ENCODE results near the gene YY1. TPM values are rescaled to one million over a fixed set of nuclear protein-coding genes. Genes with fewer than 3 reads are reported as not detected.
"Not testable (repeated sequence)": the region's sequence is repeated elsewhere in the genome, so short reads cannot be mapped to it uniquely, and the experiment has no call there.

The YY1 gene
- total RNA-seq, 1 donor from 2014 or later = 39.7 TPM

DNA sequence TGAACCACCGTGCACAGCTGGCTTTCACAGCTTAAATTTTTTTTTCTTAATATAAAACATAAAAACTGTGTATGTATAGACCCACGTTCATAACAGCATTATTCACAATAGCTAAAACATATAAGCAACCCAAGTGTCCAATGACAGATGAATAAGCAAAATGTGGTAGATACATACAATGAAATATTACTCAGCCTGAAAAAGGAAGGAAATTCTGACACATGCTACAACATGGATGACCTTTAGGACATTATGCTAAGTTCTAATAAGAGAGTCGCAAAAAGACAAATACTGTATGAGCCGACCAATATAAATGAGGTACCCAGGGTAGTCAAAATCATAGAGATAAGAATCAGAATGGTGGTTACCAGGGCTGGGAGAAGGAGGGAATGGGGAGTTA, 13.8 kb upstream of the YY1 start:
- Histone ChIP-seq H3K36me3 (ENCODE audit: control insufficient read depth in 3 of 3, insufficient read depth in 3 of 3, low read length in 3 of 3) (peaks cover 0 to 2% (median 0%) of the 10 kb centered on the region in 3 donors), H3K27ac (ENCODE audit: low read depth, low read length) (no peak overlapping the region), H3K9me3 (ENCODE audit: control insufficient read depth in 3 of 3, low read length in 3 of 3) (no peaks in the 10 kb centered on the region), H3K4me1 (ENCODE audit: control insufficient read depth in 3 of 3, insufficient read depth in 3 of 3, low read length in 3 of 3) (peaks cover 10 to 25% (median 12%) of the 10 kb centered on the region in 3 donors), H3K27me3 (ENCODE audit: control insufficient read depth in 3 of 3, insufficient read depth in 3 of 3, low read length in 3 of 3) (no peaks in the 10 kb centered on the region), H3K9ac (ENCODE audit: low read depth in 1 of 3, low read length in 3 of 3) (no peak overlapping the region), H3K4me3 (ENCODE audit: low read length in 3 of 3) (no peak overlapping the region)

DNA sequence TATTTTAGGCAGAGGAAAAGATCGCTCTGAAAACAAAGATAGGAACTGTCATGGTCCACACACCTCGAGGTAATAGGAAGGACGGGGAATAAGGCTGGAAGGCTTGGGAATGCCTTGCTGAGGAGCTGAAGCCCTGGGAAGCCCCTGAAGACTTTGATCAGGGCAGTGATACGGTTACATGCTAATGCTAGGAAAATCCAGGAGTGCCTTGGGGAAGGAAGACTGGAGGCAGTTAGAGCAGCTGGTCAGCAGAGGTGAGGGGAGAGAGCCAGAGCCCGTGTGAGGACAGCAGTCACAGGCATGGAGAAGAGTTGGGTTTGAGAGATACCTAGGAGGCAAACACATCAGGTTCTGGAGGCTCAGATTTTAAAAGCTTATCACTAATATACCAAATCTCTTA, 8.6 kb upstream of the YY1 start:
- Histone ChIP-seq H3K4me3 (ENCODE audit: low read length in 3 of 3) (no peak overlapping the region), H3K27me3 (ENCODE audit: control insufficient read depth in 3 of 3, insufficient read depth in 3 of 3, low read length in 3 of 3) (no peaks in the 10 kb centered on the region), H3K9ac (ENCODE audit: low read depth in 1 of 3, low read length in 3 of 3) (no peak overlapping the region), H3K36me3 (ENCODE audit: control insufficient read depth in 3 of 3, insufficient read depth in 3 of 3, low read length in 3 of 3) (peaks cover 0 to 2% (median 0%) of the 10 kb centered on the region in 3 donors), H3K9me3 (ENCODE audit: control insufficient read depth in 3 of 3, low read length in 3 of 3) (no peaks in the 10 kb centered on the region), H3K4me1 (ENCODE audit: control insufficient read depth in 3 of 3, insufficient read depth in 3 of 3, low read length in 3 of 3) (peaks cover 0 to 4% (median 3%) of the 10 kb centered on the region in 3 donors), H3K27ac (ENCODE audit: low read depth, low read length) (no peak overlapping the region)

DNA sequence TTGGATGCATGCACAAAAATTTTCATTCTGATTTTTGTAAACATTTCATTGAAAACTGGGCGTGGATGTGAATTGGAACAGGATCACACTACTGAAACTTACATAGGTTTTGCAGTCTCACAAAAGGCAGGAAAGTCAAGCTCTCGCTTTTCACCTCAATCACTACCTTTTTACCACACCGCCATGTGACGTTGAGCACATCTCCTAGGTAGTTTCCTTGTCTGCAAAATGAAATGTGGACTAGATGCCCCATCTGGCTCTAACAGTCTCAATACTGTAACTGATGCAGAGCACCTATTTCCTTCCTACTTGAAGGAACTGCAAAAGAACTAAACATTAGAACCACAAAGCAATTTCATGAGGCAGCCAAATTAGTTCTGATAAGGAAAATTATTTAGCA, 4.4 kb upstream of the YY1 start:
- Histone ChIP-seq H3K9ac (ENCODE audit: low read depth in 1 of 3, low read length in 3 of 3) (no peak overlapping the region), H3K4me1 (ENCODE audit: control insufficient read depth in 3 of 3, insufficient read depth in 3 of 3, low read length in 3 of 3) (peaks cover 8 to 15% (median 10%) of the 10 kb centered on the region in 3 donors)

DNA sequence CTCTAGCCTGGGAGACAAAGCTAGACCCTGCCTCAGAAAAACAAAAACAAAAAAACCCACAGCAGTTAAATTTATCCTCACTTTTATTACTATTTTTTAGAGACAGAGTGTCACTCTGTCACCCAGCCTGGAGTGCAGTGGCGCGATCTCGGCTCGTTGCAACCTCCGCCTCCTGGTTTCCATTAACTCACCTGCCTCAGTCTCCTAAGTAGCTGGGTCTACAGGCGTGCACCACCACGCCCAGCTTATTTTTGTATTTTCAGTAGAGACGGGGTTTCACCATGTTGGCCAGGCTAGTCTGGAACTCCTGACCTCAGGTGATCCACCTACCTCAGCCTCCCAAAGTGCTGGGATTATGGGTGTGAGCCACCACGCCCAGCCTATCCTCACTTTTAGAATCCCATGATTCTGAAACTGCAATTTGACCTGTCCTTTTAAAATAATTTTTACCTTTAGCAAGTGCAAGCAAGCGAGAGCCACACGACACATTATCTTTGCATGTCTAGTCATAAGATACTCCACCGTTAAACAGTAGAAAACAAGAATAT, 2.6 kb upstream of the YY1 start:
- H3K9me3 ChIP-seq (ENCODE audit: control insufficient read depth in 3 of 3, low read length in 3 of 3); H3K27me3 ChIP-seq (ENCODE audit: control insufficient read depth in 3 of 3, insufficient read depth in 3 of 3, low read length in 3 of 3); H3K36me3 ChIP-seq (ENCODE audit: control insufficient read depth in 3 of 3, insufficient read depth in 3 of 3, low read length in 3 of 3); H3K4me3 ChIP-seq (ENCODE audit: low read length in 3 of 3); H3K27ac ChIP-seq (ENCODE audit: low read depth, low read length); H3K9ac ChIP-seq (ENCODE audit: low read depth in 1 of 3, low read length in 3 of 3): not testable (repeated sequence)
- H3K4me1 ChIP-seq (ENCODE audit: control insufficient read depth in 3 of 3, insufficient read depth in 3 of 3, low read length in 3 of 3) = peaks cover 10 to 20% (median 14%) of the 10 kb centered on the region in 3 donors

More for the DNA sequence above, 4.4 kb upstream of the YY1 start:
- Histone ChIP-seq H3K27me3 (ENCODE audit: control insufficient read depth in 3 of 3, insufficient read depth in 3 of 3, low read length in 3 of 3) (no peaks in the 10 kb centered on the region), H3K36me3 (ENCODE audit: control insufficient read depth in 3 of 3, insufficient read depth in 3 of 3, low read length in 3 of 3) (peaks cover 0 to 2% (median 0%) of the 10 kb centered on the region in 3 donors), H3K27ac (ENCODE audit: low read depth, low read length) (no peak overlapping the region), H3K4me3 (ENCODE audit: low read length in 3 of 3) (no peak overlapping the region), H3K9me3 (ENCODE audit: control insufficient read depth in 3 of 3, low read length in 3 of 3) (no peaks in the 10 kb centered on the region)

DNA sequence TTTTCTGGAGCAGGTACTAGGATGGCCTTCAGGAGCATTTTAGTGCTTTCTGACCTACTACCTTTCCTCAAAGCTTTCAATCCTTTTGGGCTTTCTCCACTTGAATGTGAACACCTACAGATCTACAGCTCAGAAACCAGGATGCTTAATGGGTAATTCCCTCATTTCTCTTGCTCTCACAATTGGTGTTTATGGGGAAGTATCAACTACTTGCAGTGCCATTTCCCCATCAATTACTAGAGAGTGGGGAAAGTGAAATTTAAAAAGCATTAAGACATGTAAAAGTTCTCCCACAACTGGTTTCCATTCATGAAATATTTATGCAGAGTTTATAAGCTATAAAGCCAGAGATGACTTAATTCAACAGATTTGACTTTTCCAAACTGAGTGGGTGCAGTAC, 2.1 kb upstream of the YY1 start:
- peaks cover 14 to 22% (median 20%) of the 10 kb centered on the region in 3 donors for H3K4me1 ChIP-seq (ENCODE audit: control insufficient read depth in 3 of 3, insufficient read depth in 3 of 3, low read length in 3 of 3)
- no peak overlapping the region for H3K27ac ChIP-seq (ENCODE audit: low read depth, low read length)
- no peaks in the 10 kb centered on the region for H3K9me3 ChIP-seq (ENCODE audit: control insufficient read depth in 3 of 3, low read length in 3 of 3)
- H3K9ac ChIP-seq (ENCODE audit: low read depth in 1 of 3, low read length in 3 of 3) = peak overlapping the region in 2 of 3 donors; percentile 95 to 97
- H3K27me3 ChIP-seq (ENCODE audit: control insufficient read depth in 3 of 3, insufficient read depth in 3 of 3, low read length in 3 of 3) = no peaks in the 10 kb centered on the region
- H3K4me3 ChIP-seq (ENCODE audit: low read length in 3 of 3) = peak overlapping the region in 2 of 3 donors; percentile 73 to 92
- H3K36me3 ChIP-seq (ENCODE audit: control insufficient read depth in 3 of 3, insufficient read depth in 3 of 3, low read length in 3 of 3) = no peaks in the 10 kb centered on the region

DNA sequence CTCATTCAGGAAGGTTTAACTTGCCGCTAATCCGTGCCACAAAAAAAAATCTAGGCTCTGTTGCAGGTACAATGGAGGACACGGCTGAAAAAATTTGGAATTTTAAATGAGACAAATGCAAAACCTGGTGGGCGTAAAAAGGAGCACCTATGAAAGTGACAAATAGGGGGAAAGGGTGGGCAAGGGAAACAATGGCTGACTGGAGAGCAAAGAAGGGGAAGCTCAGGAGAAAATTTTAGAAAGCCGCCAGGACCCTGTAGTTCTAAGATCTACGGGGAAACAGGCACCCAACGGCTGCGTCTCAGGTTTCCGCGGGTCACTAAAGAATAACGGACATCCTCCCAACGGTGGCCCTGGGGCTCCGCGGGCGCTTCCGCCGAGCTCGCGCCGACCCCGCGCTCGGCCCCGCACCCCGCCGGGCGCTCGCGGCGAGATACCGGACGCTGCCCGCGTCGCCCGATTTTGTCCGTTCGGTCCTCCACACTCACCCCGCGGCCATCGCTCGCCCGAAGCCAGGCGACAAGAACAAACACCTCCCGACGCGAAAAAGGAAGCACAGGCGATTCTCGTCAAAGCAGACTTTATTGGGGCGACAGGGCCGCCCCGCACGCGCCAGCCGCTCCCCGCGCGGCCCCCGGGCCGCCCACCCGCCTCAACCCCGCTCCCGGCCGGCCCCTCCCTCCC, 1.1 kb upstream of the YY1 start:
- H3K27me3 ChIP-seq (ENCODE audit: control insufficient read depth in 3 of 3, insufficient read depth in 3 of 3, low read length in 3 of 3) = no peaks in the 10 kb centered on the region
- peaks cover 17 to 27% (median 27%) of the 10 kb centered on the region in 3 donors for H3K4me1 ChIP-seq (ENCODE audit: control insufficient read depth in 3 of 3, insufficient read depth in 3 of 3, low read length in 3 of 3)
- peak overlapping the region; percentile 98 for H3K27ac ChIP-seq (ENCODE audit: low read depth, low read length)
- H3K4me3 ChIP-seq (ENCODE audit: low read length in 3 of 3) = peak overlapping the region; percentile 73 to 92 (median 86)
- H3K36me3 ChIP-seq (ENCODE audit: control insufficient read depth in 3 of 3, insufficient read depth in 3 of 3, low read length in 3 of 3) = no peaks in the 10 kb centered on the region
- H3K9me3 ChIP-seq (ENCODE audit: control insufficient read depth in 3 of 3, low read length in 3 of 3) = no peaks in the 10 kb centered on the region
- H3K9ac ChIP-seq (ENCODE audit: low read depth in 1 of 3, low read length in 3 of 3) = peak overlapping the region; percentile 95 to 97 (median 96)

DNA sequence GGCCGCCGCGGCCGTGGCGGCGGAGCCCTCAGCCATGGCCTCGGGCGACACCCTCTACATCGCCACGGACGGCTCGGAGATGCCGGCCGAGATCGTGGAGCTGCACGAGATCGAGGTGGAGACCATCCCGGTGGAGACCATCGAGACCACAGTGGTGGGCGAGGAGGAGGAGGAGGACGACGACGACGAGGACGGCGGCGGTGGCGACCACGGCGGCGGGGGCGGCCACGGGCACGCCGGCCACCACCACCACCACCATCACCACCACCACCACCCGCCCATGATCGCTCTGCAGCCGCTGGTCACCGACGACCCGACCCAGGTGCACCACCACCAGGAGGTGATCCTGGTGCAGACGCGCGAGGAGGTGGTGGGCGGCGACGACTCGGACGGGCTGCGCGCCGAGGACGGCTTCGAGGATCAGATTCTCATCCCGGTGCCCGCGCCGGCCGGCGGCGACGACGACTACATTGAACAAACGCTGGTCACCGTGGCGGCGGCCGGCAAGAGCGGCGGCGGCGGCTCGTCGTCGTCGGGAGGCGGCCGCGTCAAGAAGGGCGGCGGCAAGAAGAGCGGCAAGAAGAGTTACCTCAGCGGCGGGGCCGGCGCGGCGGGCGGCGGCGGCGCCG, 381 bp downstream of the YY1 start:
- H3K4me1 ChIP-seq (ENCODE audit: control insufficient read depth in 3 of 3, insufficient read depth in 3 of 3, low read length in 3 of 3) = peaks cover 19 to 30% (median 27%) of the 10 kb centered on the region in 3 donors

DNA sequence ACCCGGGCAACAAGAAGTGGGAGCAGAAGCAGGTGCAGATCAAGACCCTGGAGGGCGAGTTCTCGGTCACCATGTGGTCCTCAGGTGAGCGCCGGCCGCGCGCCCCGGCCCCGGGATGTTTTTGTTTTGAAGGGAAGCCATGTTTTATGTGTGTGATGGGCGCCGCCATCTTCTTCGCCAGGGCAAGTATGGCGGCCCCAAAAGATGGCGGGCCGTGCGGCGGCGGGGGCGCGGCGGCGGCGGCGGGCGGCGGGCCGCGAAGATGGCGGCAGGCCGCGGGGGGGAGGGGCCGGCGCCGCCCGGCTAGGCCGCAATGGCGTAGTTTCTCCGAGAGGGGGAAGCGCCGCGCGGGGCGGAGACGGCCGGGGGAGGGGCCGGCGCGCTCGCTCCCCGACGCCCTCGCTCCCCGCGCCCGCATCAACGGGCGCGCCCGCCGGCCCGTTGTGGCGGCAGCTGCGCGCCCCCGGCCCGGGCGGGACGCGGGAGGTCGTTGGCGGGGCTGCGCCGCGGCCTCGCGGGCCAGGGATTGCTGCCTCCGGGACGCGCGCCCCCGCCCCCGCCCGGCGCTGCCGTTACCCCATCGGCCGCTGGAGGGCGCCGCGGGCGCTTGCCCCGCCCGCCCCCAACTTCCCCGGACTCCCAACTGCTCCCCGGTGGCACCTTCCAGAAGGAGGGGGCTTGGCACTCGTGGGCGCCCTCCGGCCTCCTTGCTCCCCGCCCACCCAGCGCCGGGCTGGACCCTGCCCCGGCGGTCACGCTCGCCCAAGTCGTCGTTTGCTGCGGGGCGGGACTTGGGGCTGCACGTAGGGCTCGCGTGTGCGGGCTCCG, 1.1 kb downstream of the YY1 start:
- peak overlapping the region; percentile 80 to 96 (median 93) for H3K4me3 ChIP-seq (ENCODE audit: low read length in 3 of 3)
- H3K27ac ChIP-seq (ENCODE audit: low read depth, low read length) = peak overlapping the region; percentile 98
- no peaks in the 10 kb centered on the region for H3K36me3 ChIP-seq (ENCODE audit: control insufficient read depth in 3 of 3, insufficient read depth in 3 of 3, low read length in 3 of 3)
- H3K9me3 ChIP-seq (ENCODE audit: control insufficient read depth in 3 of 3, low read length in 3 of 3) = no peaks in the 10 kb centered on the region
- peak overlapping the region; percentile 88 to 95 (median 90) for H3K9ac ChIP-seq (ENCODE audit: low read depth in 1 of 3, low read length in 3 of 3)
- no peaks in the 10 kb centered on the region for H3K27me3 ChIP-seq (ENCODE audit: control insufficient read depth in 3 of 3, insufficient read depth in 3 of 3, low read length in 3 of 3)
- peaks cover 19 to 29% (median 27%) of the 10 kb centered on the region in 3 donors for H3K4me1 ChIP-seq (ENCODE audit: control insufficient read depth in 3 of 3, insufficient read depth in 3 of 3, low read length in 3 of 3)

More for the DNA sequence above, 381 bp downstream of the YY1 start:
- Histone ChIP-seq H3K9ac (ENCODE audit: low read depth in 1 of 3, low read length in 3 of 3) (peak overlapping the region; percentile 77 to 95 (median 89)), H3K27me3 (ENCODE audit: control insufficient read depth in 3 of 3, insufficient read depth in 3 of 3, low read length in 3 of 3) (no peaks in the 10 kb centered on the region), H3K4me3 (ENCODE audit: low read length in 3 of 3) (peak overlapping the region; percentile 79 to 96 (median 93)), H3K27ac (ENCODE audit: low read depth, low read length) (peak overlapping the region; percentile 98), H3K36me3 (ENCODE audit: control insufficient read depth in 3 of 3, insufficient read depth in 3 of 3, low read length in 3 of 3) (no peaks in the 10 kb centered on the region), H3K9me3 (ENCODE audit: control insufficient read depth in 3 of 3, low read length in 3 of 3) (no peaks in the 10 kb centered on the region)

DNA sequence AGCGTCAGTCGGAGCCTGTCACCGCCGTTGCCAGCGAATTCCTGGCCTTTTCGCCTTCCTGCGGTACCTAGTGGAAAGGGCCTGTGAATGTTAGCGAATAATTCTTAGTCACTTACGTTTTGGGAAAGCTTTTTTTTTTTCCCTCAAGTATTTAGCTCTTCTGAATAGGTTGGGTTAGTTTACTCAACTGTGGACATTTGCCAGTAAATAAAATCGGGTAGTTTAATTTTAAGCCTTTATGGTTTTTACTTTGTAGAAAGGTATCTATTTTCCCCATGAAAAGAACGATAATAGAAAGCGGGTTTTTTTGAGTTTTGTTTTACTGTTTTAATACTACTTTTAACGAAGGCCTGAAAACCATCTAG, 1.7 kb downstream of the YY1 start:
- Histone ChIP-seq H3K27me3 (ENCODE audit: control insufficient read depth in 3 of 3, insufficient read depth in 3 of 3, low read length in 3 of 3) (no peaks in the 10 kb centered on the region), H3K9ac (ENCODE audit: low read depth in 1 of 3, low read length in 3 of 3) (peak overlapping the region; percentile 80 to 90 (median 88)), H3K36me3 (ENCODE audit: control insufficient read depth in 3 of 3, insufficient read depth in 3 of 3, low read length in 3 of 3) (no peaks in the 10 kb centered on the region), H3K4me3 (ENCODE audit: low read length in 3 of 3) (peak overlapping the region; percentile 60 to 80 (median 68)), H3K27ac (ENCODE audit: low read depth, low read length) (peak overlapping the region; percentile 86), H3K4me1 (ENCODE audit: control insufficient read depth in 3 of 3, insufficient read depth in 3 of 3, low read length in 3 of 3) (peaks cover 19 to 31% (median 27%) of the 10 kb centered on the region in 3 donors), H3K9me3 (ENCODE audit: control insufficient read depth in 3 of 3, low read length in 3 of 3) (no peaks in the 10 kb centered on the region)

Data from skeletal muscle tissue (tissue), 4 donors.